Hematopoietic multipotent progenitor cell treated with erythropoietin and hydrocortisone succinate and interleukin-3 and kit ligand, for 8 days (in vitro differentiated cells): ENCODE data around the gene TMEM87B.
"Not testable (repeated sequence)": the region's sequence is repeated elsewhere in the genome, so short reads cannot be mapped to it uniquely, and the experiment has no call there.

Source experiments
- DNase-seq: peaks from one replicate; pipeline ENCODE4 v3.0.0-alpha.2; 2015

Gene TMEM87B

GRCh38 chr2:112033600-112033999, 21.5 kb upstream of the TMEM87B start:
- DNase-seq = peak; percentile 42

GRCh38 chr2:112034924-112035323, 20.1 kb upstream of the TMEM87B start:
- DNase-seq = no peak

- DNase-seq = peak; percentile 77
Measured at GRCh38 chr2:112035786-112036185, 19.3 kb upstream of the TMEM87B start.

- DNase-seq = not testable (repeated sequence)
Measured at GRCh38 chr2:112039556-112039955, 15.5 kb upstream of the TMEM87B start.

GRCh38 chr2:112040066-112040465, 15.0 kb upstream of the TMEM87B start:
- not testable (repeated sequence) for DNase-seq

- peak; percentile 54 for DNase-seq
Measured at GRCh38 chr2:112041460-112041859, 13.6 kb upstream of the TMEM87B start.

- no peak for DNase-seq
Measured at GRCh38 chr2:112045446-112046014, 9.5 kb upstream of the TMEM87B start.

GRCh38 chr2:112046231-112046630, 8.8 kb upstream of the TMEM87B start:
- DNase-seq = no peak

- peak; percentile 95 for DNase-seq
Measured at GRCh38 chr2:112047537-112048235, 7.4 kb upstream of the TMEM87B start.

GRCh38 chr2:112048236-112048592, 6.9 kb upstream of the TMEM87B start:
- no peak for DNase-seq

- peak; percentile 84 for DNase-seq
Measured at GRCh38 chr2:112048887-112049286, 6.2 kb upstream of the TMEM87B start.

GRCh38 chr2:112050316-112050715, 4.8 kb upstream of the TMEM87B start:
- DNase-seq = no peak

GRCh38 chr2:112053917-112054846, 887 bp upstream of the TMEM87B start:
- peak; percentile 95 for DNase-seq

GRCh38 chr2:112055730-112056625, 909 bp downstream of the TMEM87B start:
- peak; percentile 83 for DNase-seq

- DNase-seq = no peak
Measured at GRCh38 chr2:112056626-112056987, 1.5 kb downstream of the TMEM87B start.

GRCh38 chr2:112059671-112060070, 4.6 kb downstream of the TMEM87B start:
- no peak for DNase-seq

- no peak for DNase-seq
Measured at GRCh38 chr2:112061299-112061698, 6.2 kb downstream of the TMEM87B start.

- no peak for DNase-seq
Measured at GRCh38 chr2:112061840-112062239, 6.8 kb downstream of the TMEM87B start.

GRCh38 chr2:112062894-112063293, 7.8 kb downstream of the TMEM87B start:
- DNase-seq = no peak

GRCh38 chr2:112065486-112065885, 10.4 kb downstream of the TMEM87B start:
- DNase-seq = no peak

- DNase-seq = no peak
Measured at GRCh38 chr2:112065966-112066365, 10.9 kb downstream of the TMEM87B start.

- not testable (repeated sequence) for DNase-seq
Measured at GRCh38 chr2:112069794-112070193, 14.7 kb downstream of the TMEM87B start.

- no peak for DNase-seq
Measured at GRCh38 chr2:112073875-112074274, 18.8 kb downstream of the TMEM87B start.
